Stomach (tissue), 4 donors: Measurements from ENCODE around the gene MRGPRX1.

Experiments
- POLR2A ChIP-seq, 4 donors: fragments of 450-650 bp; IDR thresholded peaks; one replicate each; pipeline ENCODE4 v1.6.1; 2016; ENCODE audit warnings: antibody characterized with exemption in 4 of 4, control low read depth in 2 of 4, mild to moderate bottlenecking in 1 of 4, moderate library complexity in 1 of 4
- POLR2AphosphoS5 ChIP-seq, 3 donors: sonication (generic); formaldehyde crosslinking; IDR thresholded peaks; one replicate each; pipeline ENCODE4 v1.6.1; 2016; ENCODE audit warnings: antibody characterized with exemption in 3 of 3
- TF ChIP-seq, protein P1 (sequence below), 7 experiments: fragments of 450-650 bp in 4 of 7; fragments of 200-600 bp in 3 of 7; sonication (generic) in 3 of 7; IDR thresholded peaks; one replicate each; pipeline ENCODE4 v1.5.1; 2016 to 2019; ENCODE audit warnings: antibody characterized with exemption in 7 of 7, control low read depth in 2 of 7, mild to moderate bottlenecking in 1 of 7

- TF ChIP-seq POLR2A (IDR thresholded peaks at IDR 0.05) (no peak), POLR2AphosphoS5 (IDR thresholded peaks at IDR 0.05) (no peak)
- TF ChIP-seq, protein P1, sequence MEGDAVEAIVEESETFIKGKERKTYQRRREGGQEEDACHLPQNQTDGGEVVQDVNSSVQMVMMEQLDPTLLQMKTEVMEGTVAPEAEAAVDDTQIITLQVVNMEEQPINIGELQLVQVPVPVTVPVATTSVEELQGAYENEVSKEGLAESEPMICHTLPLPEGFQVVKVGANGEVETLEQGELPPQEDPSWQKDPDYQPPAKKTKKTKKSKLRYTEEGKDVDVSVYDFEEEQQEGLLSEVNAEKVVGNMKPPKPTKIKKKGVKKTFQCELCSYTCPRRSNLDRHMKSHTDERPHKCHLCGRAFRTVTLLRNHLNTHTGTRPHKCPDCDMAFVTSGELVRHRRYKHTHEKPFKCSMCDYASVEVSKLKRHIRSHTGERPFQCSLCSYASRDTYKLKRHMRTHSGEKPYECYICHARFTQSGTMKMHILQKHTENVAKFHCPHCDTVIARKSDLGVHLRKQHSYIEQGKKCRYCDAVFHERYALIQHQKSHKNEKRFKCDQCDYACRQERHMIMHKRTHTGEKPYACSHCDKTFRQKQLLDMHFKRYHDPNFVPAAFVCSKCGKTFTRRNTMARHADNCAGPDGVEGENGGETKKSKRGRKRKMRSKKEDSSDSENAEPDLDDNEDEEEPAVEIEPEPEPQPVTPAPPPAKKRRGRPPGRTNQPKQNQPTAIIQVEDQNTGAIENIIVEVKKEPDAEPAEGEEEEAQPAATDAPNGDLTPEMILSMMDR (IDR thresholded peaks at IDR 0.05) = no peak
These were observed 31.8 kb downstream of the MRGPRX1 start for GRCh38 chr11:18907391-18907790.
